H1 (cell line): ENCODE results near the gene BTBD9. TPM values are rescaled to one million over a fixed set of nuclear protein-coding genes. Genes with fewer than 3 reads are reported as not detected.

ENCODE experiments used
- CTCF ChIA-PET: fragments of 300-600 bp; sonication (Branson Sonifier 250); formaldehyde crosslinking; loops from one replicate; lab custom pipeline; 2021; ENCODE audit not compliant: partially characterized antibody; lab: Charles Lee
- POLR2A ChIA-PET: fragments of 300-600 bp; sonication (Branson Sonifier 250); formaldehyde crosslinking; loops from one replicate; lab custom pipeline; 2021; ENCODE audit warnings: inconsistent platforms; ENCODE audit not compliant: partially characterized antibody; lab: Charles Lee
- DNase-seq, 2 experiments: peaks; one replicate each; pipeline versions ENCODE4 v3.0.0 to v3.0.0-alpha.2; 2010 to 2022; ENCODE audit warnings: low spot score in 2 of 2, low read depth in 1 of 2, mixed read lengths in 1 of 2
- FAIRE-seq: peaks from 2 replicates; lab custom pipeline; 2011; peaks lifted over from hg19 to GRCh38; lab: Jason Lieb, UNC
- H2AFZ ChIP-seq: 2 replicates; pipeline ENCODE4 v1.8.1; 2012; ENCODE audit warnings: low read length, inconsistent platforms
- H2AK5ac ChIP-seq: 2 replicates; pipeline ENCODE4 v1.6.1; 2013; ENCODE audit warnings: low read depth, low read length
- H2BK120ac ChIP-seq: replicated peaks from 2 replicates; pipeline ENCODE3; 2013; ENCODE audit warnings: low read depth, low read length, inconsistent platforms
- H2BK12ac ChIP-seq: 2 replicates; pipeline ENCODE4 v1.6.1; 2013; ENCODE audit warnings: low read depth, low read length
- H2BK15ac ChIP-seq: 2 replicates; pipeline ENCODE4 v1.6.1; 2013; ENCODE audit warnings: low read length
- H2BK20ac ChIP-seq: 2 replicates; pipeline ENCODE4 v1.6.1; 2013; ENCODE audit warnings: low read length
- H2BK5ac ChIP-seq: 2 replicates; pipeline ENCODE4 v1.6.1; 2013; ENCODE audit warnings: low read depth, low read length
- H3K14ac ChIP-seq: 2 replicates; pipeline ENCODE4 v1.6.1; 2013; ENCODE audit warnings: inconsistent platforms; ENCODE audit not compliant: insufficient read length
- H3K18ac ChIP-seq: 2 replicates; pipeline ENCODE4 v1.6.1; 2013; ENCODE audit warnings: low read length; ENCODE audit errors: extremely low read depth
- H3K23ac ChIP-seq: 2 replicates; pipeline ENCODE4 v1.6.1; 2013; ENCODE audit warnings: inconsistent platforms; ENCODE audit not compliant: insufficient read length
- H3K23me2 ChIP-seq: 2 replicates; pipeline ENCODE4 v1.6.1; 2013; ENCODE audit warnings: low read depth, low read length
- H3K27ac ChIP-seq: 2 replicates; pipeline ENCODE4 v1.6.1; 2011; ENCODE audit warnings: low read depth, low read length, inconsistent platforms
- H3K27me3 ChIP-seq, 4 experiments: replicated peaks in 1 of 4; 1 replicate in 1 of 4; 2 replicates in 3 of 4; pipeline versions ENCODE4 v1.6.1 to v1.8.1; 2011 to 2013; ENCODE audit warnings: low read length in 3 of 4, mild to moderate bottlenecking in 3 of 4, inconsistent platforms in 2 of 4, mixed read lengths in 2 of 4, moderate library complexity in 1 of 4; ENCODE audit not compliant: control insufficient read depth in 3 of 4, insufficient read depth in 3 of 4; ENCODE audit errors: extremely low read depth in 1 of 4
- H3K36me3 ChIP-seq, 4 experiments: 2 replicates each; pipeline versions ENCODE4 v1.6.1 to v1.8.1; 2011 to 2013; ENCODE audit warnings: mild to moderate bottlenecking in 4 of 4, low read length in 3 of 4, moderate library complexity in 2 of 4, control low read depth in 1 of 4, inconsistent platforms in 1 of 4; ENCODE audit not compliant: insufficient read depth in 4 of 4, control insufficient read depth in 2 of 4
- H3K4ac ChIP-seq: replicated peaks from 2 replicates; pipeline ENCODE3; 2013; ENCODE audit warnings: low read length, low read depth, mixed read lengths, inconsistent platforms; ENCODE audit not compliant: insufficient read length
- H3K4me1 ChIP-seq, 4 experiments: replicated peaks in 1 of 4; 1 replicate in 1 of 4; 2 replicates in 3 of 4; pipeline versions ENCODE4 v1.6.1 to v1.8.1; 2011 to 2013; ENCODE audit warnings: low read length in 3 of 4, inconsistent platforms in 2 of 4, mixed read lengths in 1 of 4; ENCODE audit not compliant: insufficient read depth in 4 of 4, control insufficient read depth in 3 of 4
- H3K4me2 ChIP-seq, 2 experiments: 2 replicates each; pipeline versions ENCODE4 v1.6.1 to v1.8.1; 2011 to 2013; ENCODE audit warnings: low read depth in 2 of 2, low read length in 2 of 2, control low read depth in 1 of 2, inconsistent platforms in 1 of 2, mild to moderate bottlenecking in 1 of 2; ENCODE audit not compliant: insufficient read depth in 1 of 2
- H3K4me3 ChIP-seq, 4 experiments: fragments of 200-600, 300-600 bp in 1 of 4; sonication (generic), shearing (Covaris generic), sonication (Bioruptor Twin) in 1 of 4; 2 replicates each; pipeline versions ENCODE4 v1.5.1 to v1.8.1; 2011 to 2016; ENCODE audit warnings: low read length in 4 of 4, low read depth in 3 of 4, control low read depth in 2 of 4, inconsistent platforms in 2 of 4, mild to moderate bottlenecking in 2 of 4, mixed read lengths in 1 of 4, moderate library complexity in 1 of 4; ENCODE audit not compliant: insufficient read depth in 2 of 4; ENCODE audit errors: extremely low read depth in 1 of 4
- H3K56ac ChIP-seq: replicated peaks from 2 replicates; pipeline ENCODE3; 2013; ENCODE audit warnings: low read depth, mild to moderate bottlenecking, mixed read lengths, low read length, inconsistent platforms; ENCODE audit not compliant: insufficient read length
- H3K79me1 ChIP-seq: 2 replicates; pipeline ENCODE4 v1.6.1; 2013; ENCODE audit warnings: low read depth, low read length, control low read depth
- H3K79me2 ChIP-seq, 2 experiments: 2 replicates each; pipeline versions ENCODE4 v1.6.1 to v1.8.1; 2012 to 2013; ENCODE audit warnings: low read length in 2 of 2, mild to moderate bottlenecking in 2 of 2, inconsistent platforms in 1 of 2; ENCODE audit not compliant: insufficient read depth in 2 of 2, control insufficient read depth in 1 of 2
- H3K9ac ChIP-seq, 4 experiments: replicated peaks in 1 of 4; 1 replicate in 1 of 4; 2 replicates in 3 of 4; pipeline versions ENCODE4 v1.6.1 to v1.8.1; 2011 to 2013; ENCODE audit warnings: low read depth in 3 of 4, low read length in 3 of 4, control low read depth in 2 of 4, mild to moderate bottlenecking in 2 of 4, moderate library complexity in 2 of 4, inconsistent platforms in 1 of 4; ENCODE audit errors: extremely low read depth in 1 of 4
- H3K9me3 ChIP-seq, 2 experiments: 2 replicates each; pipeline versions ENCODE4 v1.6.1 to v1.8.1; 2012 to 2013; ENCODE audit warnings: mild to moderate bottlenecking in 2 of 2, moderate library complexity in 2 of 2, control low read depth in 1 of 2, inconsistent platforms in 1 of 2, low read depth in 1 of 2, low read length in 1 of 2, mixed read lengths in 1 of 2; ENCODE audit not compliant: insufficient read depth in 2 of 2
- H4K20me1 ChIP-seq, 2 experiments: replicated peaks in 1 of 2; 2 replicates each; pipeline versions ENCODE3 to v1.8.1; 2011 to 2013; ENCODE audit warnings: inconsistent platforms in 2 of 2, low read length in 2 of 2, mild to moderate bottlenecking in 1 of 2; ENCODE audit not compliant: insufficient read depth in 2 of 2, control insufficient read depth in 1 of 2
- H4K5ac ChIP-seq: 2 replicates; pipeline ENCODE4 v1.6.1; 2013; ENCODE audit warnings: low read length, low read depth, mixed read lengths, inconsistent platforms; ENCODE audit not compliant: insufficient read length
- H4K8ac ChIP-seq: 2 replicates; pipeline ENCODE4 v1.8.0; 2013; ENCODE audit warnings: mild to moderate bottlenecking, moderate library complexity, low read length, inconsistent platforms; ENCODE audit not compliant: insufficient read depth; ENCODE audit errors: extremely low read depth
- H4K91ac ChIP-seq: replicated peaks from 2 replicates; pipeline ENCODE3; 2013; ENCODE audit warnings: low read length, mixed read lengths, inconsistent platforms; ENCODE audit not compliant: insufficient read length
- BACH1 ChIP-seq: IDR thresholded peaks from 2 replicates; pipeline ENCODE4 v1.6.1; 2012; ENCODE audit warnings: low read length, improper control_type of control experiment
- WGBS, 2 experiments: shearing (Covaris generic) in 1 of 2; methylation state at CpG; one replicate each; pipeline versions ENCODE4 v1.1.6 to v1.1.7; 2013 to 2015; ENCODE audit warnings: low lambda C conversion rate in 2 of 2, mixed read lengths in 2 of 2, inconsistent platforms in 1 of 2, low coverage in 1 of 2, missing lambda C conversion rate in 1 of 2; ENCODE audit not compliant: insufficient replicate concordance in 2 of 2, insufficient coverage in 1 of 2, insufficient read length in 1 of 2; ENCODE audit errors: extremely low coverage in 1 of 2, missing lambda C conversion rate in 1 of 2; 5-methylcytosine and 5-hydroxymethylcytosine counted together
- polyA plus RNA-seq, 7 experiments: library from polyadenylated mRNA; depleted of rRNA in 3 of 7; stranded (reverse) in 5 of 7; unstranded in 2 of 7; fragments of >200 nt in 5 of 7; fragments of 200-250 nt in 2 of 7; gene quantifications; 1 replicate in 5 of 7; 2 replicates in 1 of 7; 4 replicates in 1 of 7; pipeline versions ENCODE4 v1.2.1 to v1.2.3, GENCODE V29; 2011 to 2013; ENCODE audit warnings: missing spikeins in 2 of 7, mixed read lengths in 2 of 7
- total RNA-seq: library from RNA; stranded (reverse); fragmentation: NEBNext Ultra II Directional; extraction: Animal tissue kit (Norgen Biotek cat#: 25700); gene quantifications from 2 replicates; pipeline ENCODE4 v1.2.1, GENCODE V29; 2021

BTBD9 gene
- total and polyA plus RNA-seq, 2 of the 8 experiments (the other 6 are each of a cell fraction or from before 2014, with no cell fraction given): 0.92 to 4.1 TPM

- FAIRE-seq: no peak
These were observed 323.4 kb downstream of the BTBD9 start for GRCh38 chr6:38316099-38316868.

More at GRCh38 chr6:38316099-38316868, 323.4 kb downstream of the BTBD9 start:
- Histone ChIP-seq H3K18ac (no peak overlapping the region), H3K4me3 (no peak overlapping the region), H3K9ac (no peak overlapping the region), H3K56ac (no peak overlapping the region), H3K79me1 (no peaks in the 10 kb centered on the region), H3K36me3 (no peaks in the 10 kb centered on the region), H4K5ac (no peak overlapping the region), H2BK20ac (no peak overlapping the region), H2BK5ac (no peak overlapping the region), H2AFZ (no peak overlapping the region), H2BK12ac (no peak overlapping the region), H3K4ac (no peak overlapping the region), H3K14ac (no peak overlapping the region), H3K23me2 (no peaks in the 10 kb centered on the region), H3K4me2 (no peak overlapping the region), H3K79me2 (no peaks in the 10 kb centered on the region), H4K20me1 (no peaks in the 10 kb centered on the region), H3K23ac (no peak overlapping the region), H2AK5ac (no peak overlapping the region), H3K4me1 (peaks cover 0 to 5% (median 0%) of the 10 kb centered on the region in 4 experiments; a peak in 3 of 7 replicates), H2BK120ac (no peak overlapping the region), H3K27ac (no peak overlapping the region), H4K91ac (no peak overlapping the region), H2BK15ac (no peak overlapping the region), H3K27me3 (no peaks in the 10 kb centered on the region), H4K8ac (no peak overlapping the region), H3K9me3 (no peaks in the 10 kb centered on the region)
- no peak for TF ChIP-seq BACH1
- 100% methylated on average over 1 of the region's 1 CpG; no CpG with 5 or more reads in 1 of the 2 experiments for WGBS, 2 experiments
- ChIA-PET CTCF (no interaction called here), POLR2A (no interaction called here)
- DNase-seq: no peak
